NCI-H345 (cell line): ENCODE results near the gene MAPK4.
"Not testable (repeated sequence)": the region's sequence is repeated elsewhere in the genome, so short reads cannot be mapped to it uniquely, and the experiment has no call there.

ENCODE experiments used
- DNase-seq: peaks from one replicate; lab custom pipeline; 2025; lab: John Stamatoyannopoulos, UW

MAPK4 gene

GRCh38 chr18:50559752-50560680, at the start of gene MAPK4:
Gene MAPK4 (plus strand): TSS chr18:50560087. CDS start chr18:50663959, 103,872 bp downstream.
- DNase-seq, result peak; percentile 79

DNA sequence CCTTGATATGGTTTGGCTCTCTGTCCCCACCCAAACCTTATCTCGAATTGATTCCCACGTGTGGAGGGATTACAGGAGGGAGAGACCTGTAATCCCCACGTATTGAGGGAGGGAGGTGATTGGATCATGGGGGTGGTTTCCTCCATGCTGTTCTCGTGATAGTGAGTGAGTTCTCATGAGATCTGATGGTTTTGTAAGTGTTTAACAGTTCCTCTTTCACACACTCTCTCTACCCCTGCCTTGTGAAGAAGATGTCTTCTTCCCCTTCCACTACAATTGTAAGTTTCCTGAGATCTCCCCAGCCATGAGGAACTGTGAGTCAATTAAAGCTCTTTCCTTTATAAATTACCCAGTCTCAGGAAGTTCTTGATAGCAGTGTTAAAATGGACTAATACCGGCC, 42.6 kb upstream of the MAPK4 start:
- DNase-seq, result not testable (repeated sequence)

DNA sequence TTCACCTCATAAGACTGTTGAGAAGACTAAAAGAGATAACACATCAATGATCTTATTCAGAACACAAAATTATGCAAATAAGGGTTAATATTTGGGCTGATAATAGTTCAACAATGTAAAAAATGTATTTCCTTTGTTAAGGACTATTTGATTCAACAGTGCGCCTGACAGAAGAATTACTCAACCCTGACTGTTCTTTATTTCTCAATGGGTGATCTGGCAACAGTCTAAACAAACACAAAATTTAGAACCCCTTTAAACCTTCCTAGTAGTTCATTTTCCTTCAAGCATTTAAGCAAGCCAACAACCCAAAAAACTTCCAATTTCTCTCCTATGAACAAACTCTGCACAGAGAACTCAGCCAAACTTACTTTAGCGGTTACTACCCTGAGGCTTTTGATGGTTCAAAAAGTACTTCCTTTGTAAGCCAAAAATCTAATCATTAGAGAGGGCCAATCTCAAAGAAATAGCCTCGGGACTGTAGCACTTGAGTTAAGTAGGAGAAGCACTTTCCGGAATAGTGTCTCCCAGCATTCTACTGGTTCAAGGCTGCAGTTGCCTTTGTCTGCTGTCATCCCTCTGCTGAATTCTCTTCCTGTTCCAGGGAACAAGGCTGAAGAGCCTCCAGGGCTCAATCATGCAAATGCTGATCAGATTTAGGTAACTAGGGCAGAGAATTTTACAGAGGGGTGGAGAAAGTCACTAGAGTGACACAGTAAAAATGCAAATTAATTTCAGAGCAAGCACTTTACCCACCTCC, 40.9 kb upstream of the MAPK4 start:
- DNase-seq, result no peak

DNA sequence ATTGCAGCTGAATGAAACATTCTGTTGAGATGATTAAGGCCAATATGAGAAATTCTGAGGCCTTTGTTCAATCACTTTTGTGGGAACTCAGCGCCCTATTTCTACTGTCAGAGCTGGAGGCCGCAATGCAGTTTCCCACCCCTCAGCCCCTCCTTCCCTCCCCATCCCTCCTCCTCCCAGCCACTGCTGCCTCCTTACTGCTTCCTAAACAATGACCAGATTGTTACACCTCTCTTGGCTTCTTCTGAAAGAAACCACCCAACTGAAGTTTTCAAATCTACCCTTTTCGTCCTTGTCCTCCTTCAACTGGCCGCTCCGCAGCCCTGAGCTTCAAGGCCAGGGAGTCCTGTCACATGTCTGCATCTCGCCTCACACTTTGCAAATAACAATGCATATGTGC, 36.7 kb upstream of the MAPK4 start:
- DNase-seq, result no peak

DNA sequence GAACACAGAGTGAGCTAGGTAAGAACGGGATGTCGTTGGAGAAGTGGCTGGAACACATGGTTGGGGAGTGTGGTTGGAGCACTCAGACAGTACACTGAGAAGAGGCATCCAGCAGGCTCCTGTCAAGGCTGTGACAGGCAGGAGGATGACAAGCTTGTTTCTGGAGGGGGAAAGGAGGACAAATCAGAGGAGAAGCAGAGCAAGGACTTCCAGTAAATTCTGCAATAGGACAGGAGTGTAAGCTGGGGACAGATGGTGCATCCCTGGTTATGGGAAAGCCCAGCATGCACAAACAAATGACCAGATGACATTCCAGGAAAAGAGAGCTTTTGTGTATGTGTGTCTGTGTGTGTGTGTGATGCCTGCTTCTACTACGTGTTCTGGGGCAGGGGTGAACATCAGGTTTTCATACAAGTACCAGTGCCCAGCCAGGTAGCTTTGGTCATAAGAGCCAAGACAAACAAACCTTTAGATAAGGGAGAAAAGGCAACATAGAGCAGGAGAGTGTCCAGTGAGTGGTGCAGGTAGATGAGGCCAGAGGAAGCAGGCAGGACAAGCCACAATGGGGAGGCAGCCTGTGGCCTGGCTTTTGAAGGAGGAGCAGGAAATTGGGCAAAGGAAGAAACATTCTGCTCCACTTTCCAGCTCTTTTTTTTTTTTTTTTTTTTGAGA, 32.1 kb upstream of the MAPK4 start:
- DNase-seq, result no peak

- no peak for DNase-seq
These were observed 31.1 kb upstream of the MAPK4 start for GRCh38 chr18:50528806-50529205.

DNA sequence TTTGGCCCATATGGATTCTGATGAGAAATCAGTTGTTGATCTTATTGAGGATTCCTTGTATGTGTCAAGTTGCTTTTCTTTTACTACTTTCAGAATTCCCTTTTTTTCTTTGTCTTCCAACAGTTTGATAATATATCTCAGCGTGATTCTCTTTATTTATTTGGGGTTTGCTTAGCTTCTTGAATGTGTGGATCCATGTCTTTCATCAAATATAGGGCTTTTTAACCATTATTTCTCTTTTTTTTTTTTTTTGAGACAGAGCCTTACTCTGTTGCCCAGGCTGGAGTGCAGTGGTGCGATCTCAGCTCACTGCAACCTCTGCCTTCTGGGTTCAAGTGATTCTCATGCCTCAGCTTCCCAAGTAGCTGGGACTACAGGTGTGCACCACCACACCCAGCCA, 26.1 kb upstream of the MAPK4 start:
- DNase-seq, result not testable (repeated sequence)

DNA sequence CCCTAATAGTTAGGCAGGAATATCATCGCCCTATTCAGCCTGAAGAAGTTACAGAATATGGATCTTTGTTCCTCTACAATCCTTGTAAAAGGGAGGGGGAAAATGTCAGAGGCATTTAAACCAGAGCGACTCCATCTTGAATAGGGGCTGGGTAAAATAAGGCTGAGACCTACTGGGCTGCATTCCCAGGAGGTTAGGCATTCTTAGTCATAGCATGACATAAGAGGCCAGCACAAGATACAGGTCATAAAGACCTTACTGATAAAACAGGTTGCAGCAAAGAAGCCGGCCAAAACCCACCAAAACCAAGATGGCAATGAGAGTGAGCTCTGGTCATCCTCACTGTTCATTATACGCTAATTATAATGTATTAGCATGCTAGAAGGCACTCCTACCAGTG, 15.4 kb upstream of the MAPK4 start:
- DNase-seq, result not testable (repeated sequence)

GRCh38 chr18:50545936-50546335, 14.0 kb upstream of the MAPK4 start:
- DNase-seq, result no peak

DNA sequence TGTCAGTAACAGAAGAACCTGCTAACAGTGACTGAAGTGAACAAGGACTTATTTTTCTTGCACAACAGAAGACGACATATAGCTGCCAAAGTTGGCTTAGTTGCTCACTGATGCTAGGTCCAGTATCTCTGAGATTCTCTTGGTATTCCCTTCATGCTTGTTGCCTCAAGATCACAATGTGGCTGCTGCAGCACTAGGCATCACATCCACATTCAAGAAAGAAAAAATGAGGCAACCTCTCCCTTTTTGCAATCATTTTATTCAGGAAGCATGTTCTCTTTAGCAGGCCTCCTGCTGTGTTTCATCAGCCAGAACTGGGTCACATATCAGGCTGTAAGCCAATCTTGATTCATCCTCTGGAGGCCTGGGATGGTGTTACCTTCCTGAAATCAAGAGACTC, 11.7 kb upstream of the MAPK4 start:
- DNase-seq, result no peak

DNA sequence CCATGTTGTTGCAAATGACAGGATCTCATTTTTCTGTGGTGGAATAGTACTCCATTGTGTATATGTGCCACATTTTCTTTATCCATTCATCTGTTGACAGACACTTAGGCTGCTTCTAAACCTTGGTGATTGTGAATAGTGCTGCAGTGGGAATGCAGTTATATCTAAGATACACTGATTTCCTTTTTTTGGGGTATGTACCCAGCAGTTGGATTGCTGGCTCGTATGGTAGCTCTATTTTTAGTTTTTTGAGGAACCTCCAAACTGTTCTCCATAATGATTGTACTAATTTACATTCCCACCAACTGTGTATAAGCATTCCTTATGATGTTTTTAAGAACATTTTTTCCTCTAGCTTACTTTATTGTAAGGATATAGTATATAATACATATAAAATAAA, 8.2 kb upstream of the MAPK4 start:
- DNase-seq, result not testable (repeated sequence)

GRCh38 chr18:50558157-50558556, 1.7 kb upstream of the MAPK4 start:
- peak; percentile 29 for DNase-seq

- peak; percentile 16 for DNase-seq
These were observed 737 bp upstream of the MAPK4 start for GRCh38 chr18:50558948-50559751.

- peak; percentile 26 for DNase-seq
These were observed 1.1 kb downstream of the MAPK4 start for GRCh38 chr18:50560681-50561629.

GRCh38 chr18:50562258-50562657, 2.4 kb downstream of the MAPK4 start:
- not testable (repeated sequence) for DNase-seq

- DNase-seq, result no peak
These were observed 2.8 kb downstream of the MAPK4 start for GRCh38 chr18:50562686-50563085.

GRCh38 chr18:50563376-50563775, 3.5 kb downstream of the MAPK4 start:
- DNase-seq, result no peak

DNA sequence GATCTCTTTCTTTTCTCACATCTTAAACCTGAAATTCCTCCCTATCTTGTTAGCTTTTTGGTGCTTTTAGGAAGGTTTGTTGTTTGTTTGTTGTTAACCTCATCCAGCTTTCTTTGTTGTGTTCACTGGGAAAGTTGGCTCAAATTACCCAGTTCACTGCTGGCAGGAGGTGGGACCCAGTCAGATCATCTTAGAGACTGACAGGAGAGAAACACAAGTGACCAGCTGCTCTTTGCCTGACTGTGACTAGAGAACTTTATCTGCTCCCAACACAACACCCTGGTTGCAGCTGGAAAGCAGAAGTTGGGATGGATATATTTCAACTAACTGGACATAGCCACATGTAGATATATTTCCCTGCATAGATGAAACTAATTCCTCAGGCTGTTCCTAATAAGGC, 10.0 kb downstream of the MAPK4 start:
- peak; percentile 44 for DNase-seq

DNA sequence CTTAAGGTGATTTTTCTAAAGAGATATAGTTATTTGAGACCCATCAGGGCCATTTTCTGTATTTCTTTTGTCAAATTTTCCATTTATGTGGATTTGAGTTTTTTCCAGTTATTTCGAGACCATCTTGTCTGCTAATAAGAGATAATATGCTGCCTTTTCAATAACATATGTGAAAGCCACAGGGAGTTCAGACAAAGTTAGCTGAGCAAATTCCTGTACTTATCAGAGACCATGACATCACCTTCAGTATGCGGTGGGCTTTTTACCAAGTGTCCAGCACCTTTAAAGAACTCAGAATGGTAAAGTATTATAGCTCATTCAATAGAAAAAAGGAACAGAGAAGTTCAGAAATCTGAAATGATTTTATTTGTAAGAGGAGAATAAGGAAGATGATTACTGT, 11.7 kb downstream of the MAPK4 start:
- DNase-seq, result no peak

DNA sequence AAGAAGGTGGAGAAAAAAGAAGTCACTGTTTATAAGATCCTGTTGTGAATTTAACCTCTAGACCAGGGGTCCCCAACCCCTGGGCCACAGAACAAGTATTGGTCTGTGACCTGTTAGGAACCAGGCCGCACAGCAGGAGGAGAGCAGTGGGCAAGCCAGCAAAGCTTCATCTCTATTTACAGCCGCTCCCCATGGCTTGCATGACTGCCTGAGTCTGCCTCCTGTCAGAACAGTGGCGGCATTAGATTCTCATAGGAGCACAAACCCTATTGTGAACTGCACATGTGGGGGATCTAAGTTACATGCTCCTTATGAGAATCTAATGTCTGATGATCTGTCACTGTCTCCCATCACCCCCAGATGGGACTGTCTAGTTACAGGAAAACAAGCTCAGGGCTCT, 13.3 kb downstream of the MAPK4 start:
- peak; percentile 23 for DNase-seq
